Keratinocyte (primary cell): ENCODE results near the gene PTPN21.

Source experiments
- EZH2 ChIP-seq: IDR thresholded peaks from one replicate; pipeline ENCODE4 v1.6.1; 2012; ENCODE audit warnings: inconsistent platforms, mild to moderate bottlenecking, low read length, moderate library complexity
- TF ChIP-seq, protein P1 (sequence below), 3 experiments: IDR thresholded peaks in 1 of 3; conservative IDR thresholded peaks in 1 of 3; optimal IDR thresholded peaks in 1 of 3; 2 replicates in 2 of 3; 3 replicates in 1 of 3; pipeline versions ENCODE3 to v1.5.1; 2011; ENCODE audit warnings: low read length in 3 of 3, mild to moderate bottlenecking in 3 of 3, moderate library complexity in 2 of 3, control low read depth in 1 of 3, inconsistent platforms in 1 of 3; ENCODE audit not compliant: insufficient read depth in 2 of 3; ENCODE audit errors: extremely low read depth in 1 of 3

DNA sequence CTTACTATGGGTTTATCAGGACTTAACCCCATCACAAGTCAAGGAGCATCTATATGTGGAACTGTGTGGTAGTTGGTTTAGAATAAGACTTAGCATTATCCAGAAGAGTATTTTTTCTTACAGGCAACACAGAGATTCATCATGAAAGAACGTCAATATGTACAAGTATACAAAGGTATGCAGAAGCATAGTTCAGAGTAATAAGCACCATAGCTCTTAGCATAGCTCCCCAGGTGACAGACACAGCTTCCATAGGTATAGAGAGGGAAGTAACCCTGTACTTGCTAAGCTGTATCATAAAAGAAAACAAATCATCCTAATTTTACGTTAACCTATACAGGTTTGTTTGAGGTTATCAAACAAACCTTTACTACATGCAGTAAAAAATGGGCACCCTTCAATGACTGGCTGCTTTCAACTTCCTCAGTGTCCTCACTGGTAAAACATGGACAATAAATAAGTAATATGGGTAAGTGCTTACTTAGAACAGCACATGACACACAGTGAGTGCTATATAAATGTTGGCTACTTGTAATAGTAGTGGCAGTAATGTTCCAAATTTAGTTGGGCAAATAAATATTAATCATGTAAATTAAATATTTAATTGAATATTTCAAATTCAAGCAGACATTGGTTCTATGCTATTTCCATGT is 50.9 kb downstream of the PTPN21 start:
- TF ChIP-seq, protein P1, sequence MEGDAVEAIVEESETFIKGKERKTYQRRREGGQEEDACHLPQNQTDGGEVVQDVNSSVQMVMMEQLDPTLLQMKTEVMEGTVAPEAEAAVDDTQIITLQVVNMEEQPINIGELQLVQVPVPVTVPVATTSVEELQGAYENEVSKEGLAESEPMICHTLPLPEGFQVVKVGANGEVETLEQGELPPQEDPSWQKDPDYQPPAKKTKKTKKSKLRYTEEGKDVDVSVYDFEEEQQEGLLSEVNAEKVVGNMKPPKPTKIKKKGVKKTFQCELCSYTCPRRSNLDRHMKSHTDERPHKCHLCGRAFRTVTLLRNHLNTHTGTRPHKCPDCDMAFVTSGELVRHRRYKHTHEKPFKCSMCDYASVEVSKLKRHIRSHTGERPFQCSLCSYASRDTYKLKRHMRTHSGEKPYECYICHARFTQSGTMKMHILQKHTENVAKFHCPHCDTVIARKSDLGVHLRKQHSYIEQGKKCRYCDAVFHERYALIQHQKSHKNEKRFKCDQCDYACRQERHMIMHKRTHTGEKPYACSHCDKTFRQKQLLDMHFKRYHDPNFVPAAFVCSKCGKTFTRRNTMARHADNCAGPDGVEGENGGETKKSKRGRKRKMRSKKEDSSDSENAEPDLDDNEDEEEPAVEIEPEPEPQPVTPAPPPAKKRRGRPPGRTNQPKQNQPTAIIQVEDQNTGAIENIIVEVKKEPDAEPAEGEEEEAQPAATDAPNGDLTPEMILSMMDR (optimal IDR thresholded peaks at IDR 0.05 in 1 of 3, IDR thresholded peaks at IDR 0.05 in 1 of 3, conservative IDR thresholded peaks at IDR 0.05 in 1 of 3; ENCODE audit: extremely low read depth in 1 of 3, insufficient read depth in 2 of 3, low read length in 3 of 3) = no peak
- no peak for TF ChIP-seq EZH2
